Ascending aorta (tissue), 2 donors: ENCODE data around the gene KIFC3. TPM values are rescaled to one million over a fixed set of nuclear protein-coding genes. Genes with fewer than 3 reads are reported as not detected.
A peak's percentile ranks its signal among the peaks of the same experiment; 100 is the strongest.
"Not testable (repeated sequence)": the region's sequence is repeated elsewhere in the genome, so short reads cannot be mapped to it uniquely, and the experiment has no call there.

ENCODE experiments used
- DNase-seq, 2 donors: peaks; one replicate each; pipeline ENCODE4 v3.0.0-alpha.2; 2019; ENCODE audit warnings: low spot score in 2 of 2
- H3K27ac ChIP-seq, 2 donors: fragments of 200-600 bp; sonication (generic); one replicate each; pipeline ENCODE4 v1.5.1; 2016 to 2017; ENCODE audit warnings: mild to moderate bottlenecking in 1 of 2
- H3K27me3 ChIP-seq: fragments of 200-600 bp; sonication (generic); one replicate; pipeline ENCODE4 v1.5.1; 2017
- H3K36me3 ChIP-seq, 2 donors: fragments of 200-600 bp; sonication (generic); one replicate each; pipeline ENCODE4 v1.5.1; 2016
- H3K4me1 ChIP-seq, 2 donors: fragments of 200-600 bp; sonication (generic); one replicate each; pipeline ENCODE4 v1.5.1; 2016 to 2017; ENCODE audit warnings: mild to moderate bottlenecking in 1 of 2
- H3K4me3 ChIP-seq, 2 donors: fragments of 200-600 bp; sonication (generic); one replicate each; pipeline ENCODE4 v1.5.1; 2016 to 2017; ENCODE audit warnings: mild to moderate bottlenecking in 1 of 2
- H3K9me3 ChIP-seq, 2 donors: fragments of 200-600 bp; sonication (generic); one replicate each; pipeline ENCODE4 v1.5.1; 2016
- CTCF ChIP-seq, 3 experiments: fragments of 200-600 bp in 2 of 3; fragments of 450-650 bp in 1 of 3; sonication (generic) in 2 of 3; IDR thresholded peaks; one replicate each; pipeline ENCODE4 v1.5.1; 2016 to 2019; ENCODE audit warnings: antibody characterized with exemption in 3 of 3, mild to moderate bottlenecking in 1 of 3, moderate library complexity in 1 of 3
- intact Hi-C: fragments of 100-400 bp; cut with DNase I; formaldehyde crosslinking; loops from one replicate; pipeline ENCODE4 v1.15.1; 2023
- total RNA-seq: library from RNA; depleted of rRNA; stranded (reverse); fragments of >200 nt; gene quantifications from one replicate; pipeline ENCODE4 v1.1.0, GENCODE V29; 2016

Gene KIFC3
- total RNA-seq, 1 donor from 2014 or later = 54.9 TPM

DNA sequence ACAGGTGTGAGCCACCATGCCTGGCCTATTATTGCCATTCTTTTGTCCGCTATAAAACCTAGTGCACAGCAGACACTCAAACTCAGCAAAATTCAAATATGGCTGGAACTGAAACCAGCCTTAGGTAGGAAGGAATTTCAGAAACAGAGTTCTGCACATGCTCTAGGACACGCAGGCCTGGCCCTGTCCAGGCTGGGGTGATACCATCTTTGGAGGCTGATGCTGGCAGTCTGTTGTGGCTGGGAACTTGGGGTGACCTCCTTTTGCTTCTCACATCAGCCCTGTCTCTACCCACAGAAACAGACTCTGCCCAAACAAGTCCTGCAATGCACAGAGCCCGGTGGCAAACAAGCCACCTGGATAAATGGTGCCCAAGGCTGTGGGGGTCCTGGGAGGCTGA, 12.6 kb upstream of the KIFC3 start:
- intact Hi-C loops = loop anchor here (5.0 to 10.0 kb wide), 2 partner anchors 83 to 340 kb away; no protein-coding TSS in a partner anchor
- Histone ChIP-seq H3K36me3 (no peaks in the 10 kb centered on the region), H3K9me3 (no peaks in the 10 kb centered on the region), H3K4me1 (peaks cover 4 to 16% of the 10 kb centered on the region in 2 donors), H3K27me3 (no peaks in the 10 kb centered on the region), H3K4me3 (no peak overlapping the region), H3K27ac (no peak overlapping the region)
- no peak for DNase-seq
- no peak for TF ChIP-seq CTCF (IDR thresholded peaks at IDR 0.05)

DNA sequence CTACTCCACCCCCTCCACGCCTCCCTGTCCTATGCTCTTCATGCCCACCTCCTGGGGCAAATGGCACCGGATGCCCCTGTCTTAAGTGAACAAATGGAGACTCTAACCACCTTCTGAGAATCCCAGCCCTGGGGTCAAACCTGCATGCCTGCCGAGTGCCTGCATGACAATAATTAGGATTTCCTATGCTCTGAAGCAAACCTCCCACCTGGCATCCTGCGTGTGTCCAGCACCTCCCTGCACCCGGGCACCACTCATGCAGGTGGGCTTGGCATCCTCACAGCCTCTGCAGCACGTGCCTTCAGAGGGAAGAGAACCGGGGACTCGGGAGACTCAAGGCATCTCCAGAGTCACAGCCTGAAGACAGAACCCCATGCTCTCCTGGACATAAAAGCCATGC, 11.2 kb upstream of the KIFC3 start:
- H3K27ac ChIP-seq = no peak overlapping the region
- intact Hi-C loops = loop anchor here (10.0 kb wide), 1 partner anchor 339 kb away; no protein-coding TSS in a partner anchor
- H3K4me1 ChIP-seq = peaks cover 4 to 21% of the 10 kb centered on the region in 2 donors
- no peaks in the 10 kb centered on the region for H3K9me3 ChIP-seq
- no peak for TF ChIP-seq CTCF (IDR thresholded peaks at IDR 0.05)
- H3K36me3 ChIP-seq = no peaks in the 10 kb centered on the region
- DNase-seq = no peak
- H3K27me3 ChIP-seq = no peaks in the 10 kb centered on the region
- H3K4me3 ChIP-seq = no peak overlapping the region

DNA sequence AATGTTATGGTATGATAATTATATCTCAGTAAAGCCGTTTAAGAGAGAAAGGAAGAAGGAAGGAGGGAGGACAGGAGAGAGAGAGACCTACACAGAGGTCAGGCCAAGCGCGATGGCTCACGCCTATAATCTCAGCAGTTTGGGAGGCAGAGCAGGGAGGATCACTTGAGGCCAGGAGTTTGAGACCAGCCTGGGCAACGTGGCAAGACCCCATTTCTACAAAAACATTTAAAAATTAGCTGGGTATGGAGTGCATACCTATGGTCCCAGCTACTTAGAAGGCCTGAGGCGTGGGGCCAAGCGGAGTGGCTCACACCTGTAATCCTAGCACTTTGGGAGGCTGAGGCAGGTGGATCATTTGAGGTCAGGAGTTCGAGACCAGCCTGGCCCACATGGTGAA, 9.0 kb upstream of the KIFC3 start:
- DNase-seq, H3K27me3 ChIP-seq, H3K4me3 ChIP-seq, H3K27ac ChIP-seq, H3K36me3 ChIP-seq, H3K9me3 ChIP-seq: not testable (repeated sequence)
- intact Hi-C loops = loop anchor here (10.0 kb wide), 1 partner anchor 337 kb away; no protein-coding TSS in a partner anchor
- H3K4me1 ChIP-seq = peaks cover 4 to 16% of the 10 kb centered on the region in 2 donors

- intact Hi-C loops = loop anchor here (10.0 kb wide), 1 partner anchor 336 kb away; no protein-coding TSS in a partner anchor
- Histone ChIP-seq H3K36me3 (no peaks in the 10 kb centered on the region), H3K4me1 (peaks cover 0 to 8% of the 10 kb centered on the region in 2 donors), H3K4me3 (no peak overlapping the region), H3K27ac (no peak overlapping the region), H3K9me3 (no peaks in the 10 kb centered on the region), H3K27me3 (no peaks in the 10 kb centered on the region)
- peak; percentile 69 to 86 for DNase-seq
- no peak for TF ChIP-seq CTCF (IDR thresholded peaks at IDR 0.05)
Observed at GRCh38 chr16:57810197-57811031, 8.1 kb upstream of the KIFC3 start.

DNA sequence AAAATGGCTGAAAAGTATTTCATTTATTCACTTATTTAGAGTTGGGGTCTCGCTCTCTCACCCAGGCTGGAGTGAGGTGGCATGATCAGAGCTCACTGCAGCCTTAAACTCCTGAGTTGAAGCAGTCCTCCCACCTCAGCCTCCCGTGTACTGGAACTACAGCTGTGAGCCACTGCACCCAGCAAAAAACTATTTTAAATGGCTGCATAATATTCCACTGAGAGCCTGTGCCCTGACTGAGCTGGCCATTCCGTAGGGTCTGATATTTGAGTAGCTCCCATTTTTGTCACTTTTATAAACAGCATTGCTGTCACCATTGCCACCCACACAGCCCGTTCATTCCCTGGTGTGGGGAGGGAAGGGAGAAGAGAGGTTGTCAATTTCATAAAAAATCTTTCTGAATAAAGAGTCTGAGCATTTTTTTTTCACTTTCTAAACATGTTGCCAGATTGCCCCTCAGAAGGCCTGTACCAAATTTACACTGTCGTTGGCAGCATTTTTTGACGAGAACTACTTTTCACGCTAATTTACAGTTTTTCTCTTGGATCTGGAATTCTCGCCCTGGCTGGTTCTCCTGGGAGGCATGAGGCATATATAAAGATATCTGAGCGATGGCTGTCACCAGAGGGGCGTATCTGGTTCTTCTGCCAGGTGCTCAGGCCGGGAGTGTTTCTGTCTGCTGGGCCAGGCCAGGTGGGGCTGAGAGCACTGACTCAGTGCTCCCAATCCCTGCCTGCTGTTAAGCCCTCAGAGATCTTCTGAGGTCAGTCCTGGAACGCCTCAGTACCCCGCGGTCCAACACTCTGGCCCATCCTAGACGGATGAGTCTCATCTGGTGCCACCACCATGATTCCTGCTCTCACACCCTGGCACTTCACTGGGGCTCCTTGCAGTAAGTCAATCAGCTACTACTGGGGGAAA, 7.2 kb upstream of the KIFC3 start:
- Histone ChIP-seq H3K4me1 (peaks cover 0 to 6% of the 10 kb centered on the region in 2 donors), H3K9me3 (no peaks in the 10 kb centered on the region), H3K27ac (no peak overlapping the region), H3K27me3 (no peaks in the 10 kb centered on the region), H3K4me3 (no peak overlapping the region), H3K36me3 (no peaks in the 10 kb centered on the region)
- TF ChIP-seq CTCF (IDR thresholded peaks at IDR 0.05) = no peak
- intact Hi-C loops = loop anchor here (10.0 kb wide), 2 partner anchors 335 to 625 kb away; partner anchors contain the start of genes PSME3IP1 and RSPRY1
- DNase-seq = no peak
